Fibroblast of lung (primary cell): Measurements from ENCODE around the gene ZDHHC1. TPM values are rescaled to one million over a fixed set of nuclear protein-coding genes. Genes with fewer than 3 reads are reported as not detected.

ENCODE experiments used
- DNase-seq, 2 donors: peaks; one replicate each; pipeline versions ENCODE4 v3.0.0 to v3.0.0-alpha.2; 2010; ENCODE audit warnings: low read depth in 2 of 2
- H2AFZ ChIP-seq: 2 replicates; pipeline ENCODE4 v1.5.1; 2012; ENCODE audit warnings: low read length, control low read depth, inconsistent platforms
- H3K27ac ChIP-seq: 2 replicates; pipeline ENCODE4 v1.5.1; 2011; ENCODE audit warnings: low read length, control low read depth; ENCODE audit not compliant: insufficient read depth
- H3K27me3 ChIP-seq: 2 replicates; pipeline ENCODE4 v1.5.1; 2011; ENCODE audit warnings: mild to moderate bottlenecking, low read length; ENCODE audit not compliant: control insufficient read depth, insufficient read depth
- H3K36me3 ChIP-seq: 2 replicates; pipeline ENCODE4 v1.5.1; 2011; ENCODE audit warnings: low read length; ENCODE audit not compliant: control insufficient read depth, insufficient read depth
- H3K4me1 ChIP-seq: 2 replicates; pipeline ENCODE4 v1.5.1; 2011; ENCODE audit warnings: low read length; ENCODE audit not compliant: control insufficient read depth, insufficient read depth; ENCODE audit errors: extremely low read depth
- H3K4me2 ChIP-seq: 2 replicates; pipeline ENCODE4 v1.5.1; 2011; ENCODE audit warnings: low read length, control low read depth; ENCODE audit not compliant: insufficient read depth; ENCODE audit errors: extremely low read depth
- H3K4me3 ChIP-seq, 4 experiments: fragments of 200-600 bp in 1 of 4; sonication (generic) in 1 of 4; replicated peaks in 1 of 4; 2 replicates each; pipeline ENCODE4 v1.5.1; 2011 to 2016; ENCODE audit warnings: low read length in 4 of 4, low read depth in 3 of 4, mild to moderate bottlenecking in 3 of 4, control low read depth in 2 of 4, inconsistent platforms in 1 of 4, mixed read lengths in 1 of 4; ENCODE audit not compliant: insufficient read depth in 1 of 4; ENCODE audit errors: control extremely low read depth in 1 of 4
- H3K79me2 ChIP-seq: 2 replicates; pipeline ENCODE4 v1.5.1; 2012; ENCODE audit warnings: mild to moderate bottlenecking, low read length, inconsistent platforms; ENCODE audit not compliant: control insufficient read depth, insufficient read depth
- H3K9ac ChIP-seq: 2 replicates; pipeline ENCODE4 v1.5.1; 2011; ENCODE audit warnings: mild to moderate bottlenecking, low read length, control low read depth; ENCODE audit not compliant: insufficient read depth
- H3K9me3 ChIP-seq: 2 replicates; pipeline ENCODE4 v1.5.1; 2012; ENCODE audit warnings: low read depth, low read length; ENCODE audit not compliant: control insufficient read depth, insufficient read depth
- H4K20me1 ChIP-seq: 2 replicates; pipeline ENCODE4 v1.5.1; 2011; ENCODE audit warnings: low read length; ENCODE audit not compliant: control insufficient read depth, insufficient read depth; ENCODE audit errors: extremely low read depth
- EZH2 ChIP-seq: IDR thresholded peaks from 2 replicates; pipeline ENCODE4 v1.5.1; 2012; ENCODE audit warnings: low read length, control low read depth, mild to moderate bottlenecking; ENCODE audit errors: missing control alignments
- polyA plus RNA-seq, 2 donors: library from polyadenylated mRNA; depleted of rRNA in 1 of 2; stranded (reverse) in 1 of 2; unstranded in 1 of 2; fragments of >200 nt; gene quantifications; 2 replicates each; pipeline ENCODE4 v1.2.1, GENCODE V29; 2011 to 2012; ENCODE audit warnings: missing spikeins in 1 of 2
- total RNA-seq: library from RNA; depleted of rRNA; stranded (reverse); fragments of >200 nt; gene quantifications from 2 replicates; pipeline ENCODE4 v1.2.1, GENCODE V29; 2014
- TF ChIP-seq, protein P1 (sequence below), 2 donors: IDR thresholded peaks in 1 of 2; conservative IDR thresholded peaks in 1 of 2; 1 replicate in 1 of 2; 2 replicates in 1 of 2; pipeline ENCODE4 v1.5.1; 2011 to 2012; ENCODE audit warnings: low read length in 2 of 2, control low read depth in 1 of 2, inconsistent platforms in 1 of 2, low read depth in 1 of 2, mild to moderate bottlenecking in 1 of 2

Gene ZDHHC1
- total and polyA plus RNA-seq, 2 donors (not counting 1 experiment from before 2014, with no cell fraction given) = 2.7 to 6.4 TPM

DNA sequence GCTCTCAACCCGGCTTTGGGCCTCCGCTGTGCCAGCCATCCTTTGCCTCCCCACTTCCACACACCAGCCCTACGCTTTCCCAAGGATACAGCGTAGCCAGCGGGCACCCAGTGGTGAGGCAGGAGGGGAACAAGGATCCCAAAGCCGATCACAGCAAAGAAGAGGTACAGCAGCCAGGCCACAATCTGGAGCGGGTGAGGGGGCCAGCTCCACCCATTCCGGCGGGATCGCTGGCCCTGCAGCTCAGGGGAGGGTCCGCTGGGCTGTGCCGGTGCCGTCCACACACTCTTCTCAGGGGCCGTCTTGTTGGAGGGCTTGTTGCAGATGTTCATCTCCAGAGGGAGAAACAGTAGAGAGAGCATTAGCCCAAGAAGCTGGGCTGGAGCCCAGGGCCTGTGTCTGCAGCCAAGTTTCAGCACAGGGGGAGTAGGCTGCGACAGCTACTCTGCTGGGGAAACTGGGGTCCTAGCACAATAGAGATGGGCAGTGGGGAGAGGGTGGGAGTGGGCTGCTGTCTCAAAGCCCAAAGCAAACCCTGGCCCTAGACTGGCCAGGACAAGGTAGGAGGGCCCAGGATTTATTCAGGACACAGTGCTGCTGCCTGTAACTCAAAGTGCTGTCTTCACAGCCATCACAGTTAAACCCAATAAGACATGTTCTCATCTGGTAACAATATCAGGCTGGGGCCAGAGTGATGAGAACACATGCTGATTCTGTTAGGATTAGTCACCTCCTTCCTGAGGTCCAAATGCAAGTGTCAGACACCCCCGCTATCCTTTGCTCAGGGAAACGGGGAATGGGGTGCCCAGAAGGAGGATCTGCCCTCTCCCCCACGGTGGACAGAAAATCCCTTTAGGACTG, 9.9 kb downstream of the ZDHHC1 start:
- no peak overlapping the region for H2AFZ ChIP-seq
- H3K36me3 ChIP-seq = no peaks in the 10 kb centered on the region
- peak overlapping the region in 1 of 4 experiments; percentile 12 for H3K4me3 ChIP-seq
- H4K20me1 ChIP-seq = no peaks in the 10 kb centered on the region
- peak overlapping the region; percentile 75 for H3K27ac ChIP-seq
- H3K4me1 ChIP-seq = peaks cover 24% of the 10 kb centered on the region
- H3K27me3 ChIP-seq = no peaks in the 10 kb centered on the region
- H3K9ac ChIP-seq = peak overlapping the region; percentile 33
- H3K79me2 ChIP-seq = no peaks in the 10 kb centered on the region
- TF ChIP-seq, protein P1, sequence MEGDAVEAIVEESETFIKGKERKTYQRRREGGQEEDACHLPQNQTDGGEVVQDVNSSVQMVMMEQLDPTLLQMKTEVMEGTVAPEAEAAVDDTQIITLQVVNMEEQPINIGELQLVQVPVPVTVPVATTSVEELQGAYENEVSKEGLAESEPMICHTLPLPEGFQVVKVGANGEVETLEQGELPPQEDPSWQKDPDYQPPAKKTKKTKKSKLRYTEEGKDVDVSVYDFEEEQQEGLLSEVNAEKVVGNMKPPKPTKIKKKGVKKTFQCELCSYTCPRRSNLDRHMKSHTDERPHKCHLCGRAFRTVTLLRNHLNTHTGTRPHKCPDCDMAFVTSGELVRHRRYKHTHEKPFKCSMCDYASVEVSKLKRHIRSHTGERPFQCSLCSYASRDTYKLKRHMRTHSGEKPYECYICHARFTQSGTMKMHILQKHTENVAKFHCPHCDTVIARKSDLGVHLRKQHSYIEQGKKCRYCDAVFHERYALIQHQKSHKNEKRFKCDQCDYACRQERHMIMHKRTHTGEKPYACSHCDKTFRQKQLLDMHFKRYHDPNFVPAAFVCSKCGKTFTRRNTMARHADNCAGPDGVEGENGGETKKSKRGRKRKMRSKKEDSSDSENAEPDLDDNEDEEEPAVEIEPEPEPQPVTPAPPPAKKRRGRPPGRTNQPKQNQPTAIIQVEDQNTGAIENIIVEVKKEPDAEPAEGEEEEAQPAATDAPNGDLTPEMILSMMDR (conservative IDR thresholded peaks at IDR 0.05 in 1 of 2, IDR thresholded peaks at IDR 0.05 in 1 of 2; ENCODE audit: low read depth in 1 of 2, low read length in 2 of 2) = no peak
- no peak for TF ChIP-seq EZH2
- no peaks in the 10 kb centered on the region for H3K9me3 ChIP-seq
- peak; percentile 68 to 86 for DNase-seq
- H3K4me2 ChIP-seq = peak overlapping the region; percentile 55

DNA sequence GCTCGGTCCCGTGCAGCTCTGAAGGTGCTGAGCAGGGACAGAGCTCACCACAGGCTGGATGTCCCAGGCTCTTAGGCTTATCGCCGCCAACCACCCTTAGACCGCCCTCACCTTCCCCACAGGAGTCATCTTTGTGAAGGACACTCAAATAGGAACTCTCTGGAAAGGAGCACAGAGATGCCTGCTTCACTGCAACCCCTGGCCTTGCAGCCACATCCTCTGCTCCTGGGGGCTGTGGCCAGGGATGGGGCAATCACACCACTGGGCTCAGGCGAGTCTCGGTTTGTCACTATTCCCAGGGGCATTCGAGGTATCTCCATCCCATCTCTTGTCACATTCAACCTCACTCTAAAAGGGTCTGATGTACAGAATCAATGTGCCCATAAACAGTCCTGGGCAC, 10.9 kb downstream of the ZDHHC1 start:
- H3K36me3 ChIP-seq = no peaks in the 10 kb centered on the region
- no peak overlapping the region for H3K9ac ChIP-seq
- H3K9me3 ChIP-seq = no peaks in the 10 kb centered on the region
- TF ChIP-seq, protein P1 (conservative IDR thresholded peaks at IDR 0.05 in 1 of 2, IDR thresholded peaks at IDR 0.05 in 1 of 2; ENCODE audit: low read depth in 1 of 2, low read length in 2 of 2) = no peak
- TF ChIP-seq EZH2 = no peak
- H3K79me2 ChIP-seq = no peaks in the 10 kb centered on the region
- H3K4me1 ChIP-seq = peaks cover 24% of the 10 kb centered on the region
- no peak for DNase-seq
- H3K27me3 ChIP-seq = no peaks in the 10 kb centered on the region
- no peak overlapping the region for H2AFZ ChIP-seq
- H3K4me2 ChIP-seq = no peak overlapping the region
- H4K20me1 ChIP-seq = no peaks in the 10 kb centered on the region
- no peak overlapping the region for H3K4me3 ChIP-seq
- H3K27ac ChIP-seq = no peak overlapping the region

DNA sequence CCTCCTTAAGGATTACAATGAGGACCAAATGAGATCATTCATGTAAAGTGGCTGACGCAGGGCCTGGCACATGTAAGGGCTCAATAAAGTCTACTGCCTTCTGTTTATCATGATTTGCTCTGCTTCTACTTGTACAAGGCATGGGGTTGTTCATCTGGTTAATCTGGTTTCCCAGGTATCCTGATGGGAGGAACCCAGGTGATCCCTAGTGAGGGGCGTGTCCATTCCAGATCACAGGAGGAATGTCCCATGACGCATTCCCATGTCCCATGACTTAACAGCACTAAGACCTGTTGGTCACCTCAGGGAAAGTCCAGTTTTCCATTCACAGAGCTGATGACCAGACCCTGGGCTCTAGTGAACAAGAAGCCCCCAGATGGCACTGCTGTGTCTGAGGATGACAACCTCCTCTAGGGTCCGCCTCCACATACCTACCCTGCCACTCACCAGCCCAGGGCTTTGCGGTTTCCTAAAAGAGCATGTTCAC, 11.5 kb downstream of the ZDHHC1 start:
- Histone ChIP-seq H3K27ac (no peak overlapping the region), H3K9me3 (no peaks in the 10 kb centered on the region), H3K36me3 (no peaks in the 10 kb centered on the region), H3K27me3 (no peaks in the 10 kb centered on the region), H3K4me1 (peaks cover 24% of the 10 kb centered on the region), H3K4me2 (no peak overlapping the region), H3K4me3 (no peak overlapping the region), H3K79me2 (no peaks in the 10 kb centered on the region), H4K20me1 (no peaks in the 10 kb centered on the region), H2AFZ (no peak overlapping the region), H3K9ac (no peak overlapping the region)
- DNase-seq = no peak
- TF ChIP-seq, protein P1 (conservative IDR thresholded peaks at IDR 0.05 in 1 of 2, IDR thresholded peaks at IDR 0.05 in 1 of 2; ENCODE audit: low read depth in 1 of 2, low read length in 2 of 2) = no peak
- no peak for TF ChIP-seq EZH2
